Measurements from ENCODE around the gene GSTK1. TPM values are rescaled to one million over a fixed set of nuclear protein-coding genes. Genes with fewer than 3 reads are reported as not detected.
A peak's percentile ranks its signal among the peaks of the same experiment; 100 is the strongest.

Gene GSTK1
- total and polyA plus RNA-seq, 4 donors, result 75.6 to 172 (median 111) TPM

GRCh38 chr7:143222782-143223181 lies 40.5 kb upstream of the GSTK1 start:
- WGBS, 2 donors, result 87 to 90% methylated on average over 7 of the region's 7 CpGs
- no peak overlapping the region for H3K4me3 ChIP-seq (ENCODE audit: low read length in 2 of 2)
- no peaks in the 10 kb centered on the region for H3K9me3 ChIP-seq (ENCODE audit: control insufficient read depth, low read length)
- H3K27me3 ChIP-seq (ENCODE audit: control insufficient read depth in 1 of 2, insufficient read depth in 2 of 2, low read length in 1 of 2), result no peaks in the 10 kb centered on the region
- no peaks in the 10 kb centered on the region for H3K36me3 ChIP-seq (ENCODE audit: control insufficient read depth in 1 of 2, insufficient read depth in 2 of 2, low read length in 1 of 2)
- intact Hi-C loops (cut with DNase I), result no loop called here
- H3K27ac ChIP-seq (ENCODE audit: low read depth in 1 of 2, low read length in 2 of 2), result no peak overlapping the region
- DNase-seq, result peak in 1 of 2 donors; percentile 67
- H3K4me1 ChIP-seq (ENCODE audit: control insufficient read depth in 1 of 2, insufficient read depth in 2 of 2, low read length in 2 of 2), result no peaks in the 10 kb centered on the region
- no peak for ATAC-seq (ENCODE audit: low FRiP score)

DNA sequence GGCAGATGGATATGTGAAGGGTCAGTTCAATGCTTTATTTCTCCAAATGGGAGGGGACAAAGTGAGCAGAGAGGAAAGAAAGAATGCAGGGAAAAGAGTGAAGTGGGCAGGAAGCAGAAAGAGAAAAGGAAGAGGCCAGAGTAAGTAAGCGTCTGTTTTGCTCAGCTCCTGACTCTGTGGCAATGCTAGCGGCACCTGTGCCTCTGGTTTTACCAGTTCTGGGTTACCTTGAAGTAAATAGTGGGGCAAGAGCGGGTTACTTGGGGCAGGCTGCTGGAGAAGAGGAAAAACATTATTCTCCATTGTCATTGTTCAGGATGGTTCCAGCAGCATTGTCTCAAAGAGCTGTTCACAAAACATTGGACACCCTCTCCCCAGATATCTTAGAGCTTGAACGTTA lies 39.5 kb upstream of the GSTK1 start:
- Histone ChIP-seq H3K4me1 (ENCODE audit: control insufficient read depth in 1 of 2, insufficient read depth in 2 of 2, low read length in 2 of 2) (no peaks in the 10 kb centered on the region), H3K9me3 (ENCODE audit: control insufficient read depth, low read length) (no peaks in the 10 kb centered on the region), H3K36me3 (ENCODE audit: control insufficient read depth in 1 of 2, insufficient read depth in 2 of 2, low read length in 1 of 2) (no peaks in the 10 kb centered on the region), H3K27me3 (ENCODE audit: control insufficient read depth in 1 of 2, insufficient read depth in 2 of 2, low read length in 1 of 2) (no peaks in the 10 kb centered on the region), H3K4me3 (ENCODE audit: low read length in 2 of 2) (no peak overlapping the region), H3K27ac (ENCODE audit: low read depth in 1 of 2, low read length in 2 of 2) (no peak overlapping the region)
- ATAC-seq (ENCODE audit: low FRiP score), result no peak
- 82 to 87% methylated on average over 4 of the region's 4 CpGs for WGBS, 2 donors
- DNase-seq, result no peak
- intact Hi-C loops (cut with DNase I), result no loop called here

GRCh38 chr7:143225047-143225446 lies 38.2 kb upstream of the GSTK1 start:
- no peaks in the 10 kb centered on the region for H3K27me3 ChIP-seq (ENCODE audit: control insufficient read depth in 1 of 2, insufficient read depth in 2 of 2, low read length in 1 of 2)

DNA sequence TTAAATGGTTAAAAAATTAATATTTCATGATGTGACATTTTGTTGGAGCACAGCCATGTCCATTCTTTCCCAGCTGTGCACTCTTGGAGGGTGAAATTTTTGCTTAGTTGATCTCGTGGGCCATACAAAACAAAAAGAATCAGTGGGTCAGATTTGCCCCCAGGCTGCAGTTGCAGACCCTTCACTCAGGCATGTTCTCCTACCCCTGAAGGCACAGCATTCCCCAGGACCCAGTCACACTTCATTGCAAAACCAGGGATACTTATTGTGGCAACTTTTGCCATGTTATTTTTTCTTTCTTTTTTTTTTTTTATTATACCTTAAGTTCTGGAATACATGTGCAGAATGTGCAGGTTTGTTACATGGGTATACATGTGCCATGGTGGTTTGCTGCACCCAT lies 35.4 kb upstream of the GSTK1 start:
- intact Hi-C loops (cut with DNase I), result no loop called here
- Histone ChIP-seq H3K36me3 (ENCODE audit: control insufficient read depth in 1 of 2, insufficient read depth in 2 of 2, low read length in 1 of 2) (no peaks in the 10 kb centered on the region), H3K4me1 (ENCODE audit: control insufficient read depth in 1 of 2, insufficient read depth in 2 of 2, low read length in 2 of 2) (no peaks in the 10 kb centered on the region), H3K27me3 (ENCODE audit: control insufficient read depth in 1 of 2, insufficient read depth in 2 of 2, low read length in 1 of 2) (no peaks in the 10 kb centered on the region), H3K27ac (ENCODE audit: low read depth in 1 of 2, low read length in 2 of 2) (no peak overlapping the region), H3K9me3 (ENCODE audit: control insufficient read depth, low read length) (no peaks in the 10 kb centered on the region), H3K4me3 (ENCODE audit: low read length in 2 of 2) (no peak overlapping the region)
- ATAC-seq (ENCODE audit: low FRiP score) (no peak), DNase-seq (no peak)
- 4 to 5% methylated on average over 1 of the region's 1 CpG for WGBS, 2 donors

More at GRCh38 chr7:143225047-143225446, 38.2 kb upstream of the GSTK1 start:
- Histone ChIP-seq H3K4me3 (ENCODE audit: low read length in 2 of 2) (no peak overlapping the region), H3K27ac (ENCODE audit: low read depth in 1 of 2, low read length in 2 of 2) (no peak overlapping the region), H3K9me3 (ENCODE audit: control insufficient read depth, low read length) (no peaks in the 10 kb centered on the region), H3K4me1 (ENCODE audit: control insufficient read depth in 1 of 2, insufficient read depth in 2 of 2, low read length in 2 of 2) (no peaks in the 10 kb centered on the region), H3K36me3 (ENCODE audit: control insufficient read depth in 1 of 2, insufficient read depth in 2 of 2, low read length in 1 of 2) (no peaks in the 10 kb centered on the region)
- ATAC-seq (ENCODE audit: low FRiP score), result no peak
- no peak for DNase-seq
- WGBS, 2 donors, result 82 to 85% methylated on average over 5 of the region's 5 CpGs
- intact Hi-C loops (cut with DNase I), result no loop called here

DNA sequence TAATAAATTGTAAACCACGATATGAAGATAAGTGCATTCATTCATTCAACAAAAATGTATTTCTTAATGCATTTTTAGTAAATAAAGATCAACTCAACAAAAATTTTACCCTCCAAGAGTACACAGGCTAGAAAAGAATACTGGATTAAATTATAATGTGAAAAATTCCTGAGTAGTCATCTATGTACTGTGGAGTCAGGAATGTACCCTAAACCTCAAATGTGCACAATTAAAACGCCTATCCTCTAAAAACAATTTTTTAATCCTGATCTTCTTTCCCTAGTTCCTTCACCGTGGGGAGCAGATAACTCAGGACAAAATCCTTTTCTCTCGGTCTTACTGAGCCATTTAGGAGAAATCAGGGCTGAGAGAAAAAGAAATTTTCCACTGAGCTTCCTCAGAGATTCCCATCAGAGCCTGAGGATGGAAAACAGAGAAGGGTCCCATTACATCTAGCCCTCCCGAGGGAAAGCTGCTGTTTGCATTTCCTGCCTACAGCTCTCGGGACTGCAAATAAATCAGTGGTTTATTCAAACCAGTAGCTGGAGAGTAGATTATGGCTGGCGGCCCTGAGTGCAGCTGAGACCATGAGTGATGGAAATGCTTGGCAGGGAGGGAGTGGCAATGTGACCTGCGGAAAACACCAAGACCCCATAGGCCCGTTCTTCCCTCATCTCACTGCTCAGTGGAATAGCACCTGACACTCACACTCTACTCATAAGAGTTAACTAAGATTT lies 34.0 kb upstream of the GSTK1 start:
- intact Hi-C loops (cut with DNase I), result no loop called here
- ATAC-seq (ENCODE audit: low FRiP score), result no peak
- no peaks in the 10 kb centered on the region for H3K9me3 ChIP-seq (ENCODE audit: control insufficient read depth, low read length)

DNA sequence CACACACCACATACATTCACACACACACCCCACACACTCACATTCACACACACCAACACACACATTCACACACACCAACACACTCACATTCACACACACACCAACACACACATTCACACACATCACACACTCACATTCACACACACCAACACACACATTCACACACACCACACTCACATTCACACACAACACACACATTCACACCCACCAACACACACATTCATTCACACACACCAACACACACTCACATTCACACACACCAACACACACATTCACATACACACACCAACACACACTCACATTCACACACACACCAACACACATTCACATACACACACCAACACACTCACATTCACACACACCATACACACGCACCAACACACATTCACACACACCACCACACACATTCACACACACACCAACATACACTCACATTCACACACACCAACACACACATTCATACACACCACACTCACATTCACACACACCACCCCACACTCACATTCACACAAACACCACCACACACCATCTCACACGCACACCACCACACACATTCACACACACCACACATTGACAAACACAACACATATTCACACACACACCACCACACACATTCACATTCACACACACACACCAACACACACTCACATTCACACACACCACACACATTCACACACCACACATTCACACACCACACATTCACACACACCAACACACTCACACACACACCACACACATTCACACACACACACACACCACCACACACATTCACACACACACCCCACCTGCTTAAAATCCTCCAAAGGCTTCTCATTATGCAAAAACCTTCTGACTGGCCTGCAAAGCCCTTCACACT lies 32.4 kb upstream of the GSTK1 start:
- no peak for ATAC-seq (ENCODE audit: low FRiP score)
- Histone ChIP-seq H3K27ac (ENCODE audit: low read depth in 1 of 2, low read length in 2 of 2) (no peak overlapping the region), H3K36me3 (ENCODE audit: control insufficient read depth in 1 of 2, insufficient read depth in 2 of 2, low read length in 1 of 2) (no peaks in the 10 kb centered on the region), H3K4me1 (ENCODE audit: control insufficient read depth in 1 of 2, insufficient read depth in 2 of 2, low read length in 2 of 2) (no peaks in the 10 kb centered on the region), H3K9me3 (ENCODE audit: control insufficient read depth, low read length) (no peaks in the 10 kb centered on the region), H3K4me3 (ENCODE audit: low read length in 2 of 2) (no peak overlapping the region), H3K27me3 (ENCODE audit: control insufficient read depth in 1 of 2, insufficient read depth in 2 of 2, low read length in 1 of 2) (no peaks in the 10 kb centered on the region)
- 96 to 98% methylated on average over 2 of the region's 2 CpGs for WGBS, 2 donors
- DNase-seq, result no peak
- intact Hi-C loops (cut with DNase I), result no loop called here

More for the DNA sequence above, 34.0 kb upstream of the GSTK1 start:
- Histone ChIP-seq H3K36me3 (ENCODE audit: control insufficient read depth in 1 of 2, insufficient read depth in 2 of 2, low read length in 1 of 2) (no peaks in the 10 kb centered on the region), H3K4me3 (ENCODE audit: low read length in 2 of 2) (no peak overlapping the region), H3K4me1 (ENCODE audit: control insufficient read depth in 1 of 2, insufficient read depth in 2 of 2, low read length in 2 of 2) (no peaks in the 10 kb centered on the region), H3K27ac (ENCODE audit: low read depth in 1 of 2, low read length in 2 of 2) (no peak overlapping the region), H3K27me3 (ENCODE audit: control insufficient read depth in 1 of 2, insufficient read depth in 2 of 2, low read length in 1 of 2) (no peaks in the 10 kb centered on the region)
- DNase-seq, result no peak
- WGBS, 2 donors, result 39 to 55% methylated on average over 9 of the region's 9 CpGs

GRCh38 chr7:143233816-143234532 lies 29.3 kb upstream of the GSTK1 start:
- H3K27me3 ChIP-seq (ENCODE audit: control insufficient read depth in 1 of 2, insufficient read depth in 2 of 2, low read length in 1 of 2), result no peaks in the 10 kb centered on the region
- H3K27ac ChIP-seq (ENCODE audit: low read depth in 1 of 2, low read length in 2 of 2), result no peak overlapping the region
- DNase-seq (no peak), ATAC-seq (ENCODE audit: low FRiP score) (no peak)
- H3K4me3 ChIP-seq (ENCODE audit: low read length in 2 of 2), result no peak overlapping the region
- no peaks in the 10 kb centered on the region for H3K4me1 ChIP-seq (ENCODE audit: control insufficient read depth in 1 of 2, insufficient read depth in 2 of 2, low read length in 2 of 2)
- no peaks in the 10 kb centered on the region for H3K36me3 ChIP-seq (ENCODE audit: control insufficient read depth in 1 of 2, insufficient read depth in 2 of 2, low read length in 1 of 2)
- no peaks in the 10 kb centered on the region for H3K9me3 ChIP-seq (ENCODE audit: control insufficient read depth, low read length)
- intact Hi-C loops (cut with DNase I), result no loop called here
- WGBS, 2 donors, result 92 to 98% methylated on average over 2 of the region's 2 CpGs

GRCh38 chr7:143234533-143234875 lies 28.7 kb upstream of the GSTK1 start:
- intact Hi-C loops (cut with DNase I), result no loop called here
- ATAC-seq (ENCODE audit: low FRiP score), result no peak
- Histone ChIP-seq H3K27me3 (ENCODE audit: control insufficient read depth in 1 of 2, insufficient read depth in 2 of 2, low read length in 1 of 2) (no peaks in the 10 kb centered on the region), H3K4me1 (ENCODE audit: control insufficient read depth in 1 of 2, insufficient read depth in 2 of 2, low read length in 2 of 2) (no peaks in the 10 kb centered on the region), H3K36me3 (ENCODE audit: control insufficient read depth in 1 of 2, insufficient read depth in 2 of 2, low read length in 1 of 2) (no peaks in the 10 kb centered on the region), H3K27ac (ENCODE audit: low read depth in 1 of 2, low read length in 2 of 2) (no peak overlapping the region), H3K9me3 (ENCODE audit: control insufficient read depth, low read length) (no peaks in the 10 kb centered on the region), H3K4me3 (ENCODE audit: low read length in 2 of 2) (no peak overlapping the region)
- no peak for DNase-seq
- 92 to 93% methylated on average over 3 of the region's 3 CpGs for WGBS, 2 donors
